ENCODE data around the gene UCK2.
A peak's percentile ranks its signal among the peaks of the same experiment; 100 is the strongest.
"Not testable (repeated sequence)": the region's sequence is repeated elsewhere in the genome, so short reads cannot be mapped to it uniquely, and the experiment has no call there.

Gene UCK2

DNA sequence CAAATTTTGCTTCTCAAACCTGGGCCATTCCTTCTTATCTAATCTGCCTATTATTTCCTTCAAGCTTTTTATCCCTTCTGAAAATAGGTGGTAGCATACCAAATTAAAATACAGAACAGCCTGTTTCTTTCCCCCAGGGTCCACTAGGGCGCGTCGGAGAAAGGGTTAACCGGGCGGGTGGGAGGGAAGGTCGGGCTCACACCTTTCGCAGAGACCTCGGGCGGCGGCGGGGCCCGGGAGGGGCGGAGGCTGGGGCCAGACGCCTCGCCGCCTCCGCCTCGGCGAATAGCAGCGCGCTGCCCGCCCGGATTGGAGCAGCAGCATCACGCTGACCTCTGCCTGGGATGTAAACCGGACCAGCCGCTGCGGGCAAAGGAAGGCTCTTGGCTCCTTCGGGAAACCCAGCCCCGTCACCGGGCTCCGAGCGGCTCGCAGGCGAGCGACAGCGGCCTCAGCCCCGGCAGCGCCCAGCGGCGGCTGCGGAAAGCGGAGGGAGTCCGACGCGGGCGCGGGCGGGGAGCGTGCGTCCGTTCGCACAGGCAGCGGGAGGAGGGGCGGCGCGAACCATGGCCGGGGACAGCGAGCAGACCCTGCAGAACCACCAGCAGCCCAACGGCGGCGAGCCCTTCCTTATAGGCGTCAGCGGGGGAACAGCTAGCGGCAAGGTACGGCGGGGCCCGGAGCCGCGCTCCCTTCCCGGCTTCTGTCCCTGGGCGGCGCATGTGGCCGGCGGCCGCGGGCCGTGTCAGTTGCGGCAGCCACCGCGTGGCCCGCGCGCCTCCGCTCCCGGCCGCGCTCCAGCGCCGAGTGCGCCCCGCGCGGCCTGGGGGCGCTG lies at the start of gene UCK2:
Gene UCK2 (plus strand): TSS at position 347 of the 835 bp plus-strand sequence. CDS start 220 bp downstream, at position 567.
- H3K4me3 ChIP-seq (ENCODE audit: low read length): peak within 1 kb of the TSS; percentile 97
- TF ChIP-seq ZNF274 (IDR thresholded peaks at IDR 0.05; ENCODE audit: low read depth, low read length): no peak

GRCh38 chr1:165778197-165778596 lies 49.2 kb upstream of the UCK2 start:
- not testable (repeated sequence) for H3K4me3 ChIP-seq (ENCODE audit: low read length)

DNA sequence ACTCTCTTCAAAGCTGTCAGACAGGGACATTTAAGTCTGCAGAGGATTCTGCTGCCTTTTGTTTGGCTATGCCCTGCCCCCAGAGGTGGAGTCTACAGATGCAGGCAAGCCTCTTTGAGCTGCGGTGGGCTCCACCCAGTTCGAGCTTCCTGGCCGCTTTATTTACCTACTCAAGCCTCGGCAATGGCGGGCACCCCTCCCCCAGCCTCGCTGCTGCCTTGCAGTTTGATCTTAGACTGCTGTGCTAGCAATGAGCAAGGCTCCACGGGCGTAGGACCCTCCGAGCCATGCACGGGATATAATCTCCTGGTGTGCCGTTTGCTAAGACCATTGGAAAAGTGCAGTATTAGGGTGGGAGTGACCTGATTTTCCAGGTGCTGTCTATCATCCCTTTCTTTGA lies 43.9 kb upstream of the UCK2 start:
- not testable (repeated sequence) for H3K4me3 ChIP-seq (ENCODE audit: low read length)

GRCh38 chr1:165787741-165788140 lies 39.7 kb upstream of the UCK2 start:
- no peak for TF ChIP-seq ZNF274 (IDR thresholded peaks at IDR 0.05; ENCODE audit: low read depth, low read length)
- no peak overlapping the region for H3K4me3 ChIP-seq (ENCODE audit: low read length)

- H3K4me3 ChIP-seq (ENCODE audit: low read length): no peak overlapping the region
- no peak for TF ChIP-seq ZNF274 (IDR thresholded peaks at IDR 0.05; ENCODE audit: low read depth, low read length)
These were observed 33.5 kb upstream of the UCK2 start for GRCh38 chr1:165793951-165794350.

GRCh38 chr1:165795894-165796293 lies 31.5 kb upstream of the UCK2 start:
- H3K4me3 ChIP-seq (ENCODE audit: low read length): no peak overlapping the region
- TF ChIP-seq ZNF274 (IDR thresholded peaks at IDR 0.05; ENCODE audit: low read depth, low read length): no peak

DNA sequence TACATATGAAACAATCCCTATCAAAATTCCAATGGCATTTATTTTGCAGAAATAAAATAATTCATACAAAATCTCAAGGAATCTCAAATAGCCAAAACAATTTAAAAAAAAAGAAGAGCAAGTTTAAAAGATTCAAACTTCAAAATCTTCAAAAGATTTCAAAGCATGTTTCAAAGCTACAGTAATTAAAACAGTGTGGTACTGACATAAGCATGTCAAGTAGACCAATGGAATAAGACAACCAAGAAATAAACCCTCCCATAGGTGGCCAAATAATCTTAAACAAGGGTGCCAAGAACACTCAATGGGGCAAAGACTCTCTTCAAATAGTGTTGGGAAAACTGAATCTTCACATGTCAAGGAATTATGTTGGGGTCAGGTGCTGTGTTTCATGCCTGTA lies 28.0 kb upstream of the UCK2 start:
- no peak for TF ChIP-seq ZNF274 (IDR thresholded peaks at IDR 0.05; ENCODE audit: low read depth, low read length)
- no peak overlapping the region for H3K4me3 ChIP-seq (ENCODE audit: low read length)

DNA sequence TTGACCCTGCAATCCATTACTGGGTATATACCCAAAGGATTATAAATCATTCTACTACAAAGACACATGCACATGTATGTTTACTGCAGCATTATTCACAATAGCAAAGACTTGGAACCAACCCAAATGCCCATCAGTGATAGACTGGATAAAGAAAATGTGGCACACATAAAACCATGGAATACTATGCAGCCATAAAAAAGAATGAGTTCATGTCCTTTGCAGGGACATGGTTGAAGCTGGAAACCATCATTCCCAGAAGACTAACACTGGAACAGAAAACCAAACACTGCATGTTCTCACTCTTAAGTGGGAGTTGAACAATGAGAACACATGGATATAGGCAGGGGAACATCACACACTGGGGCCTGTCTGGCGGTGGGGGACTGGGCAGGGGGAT lies 22.9 kb upstream of the UCK2 start:
- not testable (repeated sequence) for H3K4me3 ChIP-seq (ENCODE audit: low read length)

GRCh38 chr1:165807613-165808012 lies 19.8 kb upstream of the UCK2 start:
- no peak for TF ChIP-seq ZNF274 (IDR thresholded peaks at IDR 0.05; ENCODE audit: low read depth, low read length)
- no peak overlapping the region for H3K4me3 ChIP-seq (ENCODE audit: low read length)

DNA sequence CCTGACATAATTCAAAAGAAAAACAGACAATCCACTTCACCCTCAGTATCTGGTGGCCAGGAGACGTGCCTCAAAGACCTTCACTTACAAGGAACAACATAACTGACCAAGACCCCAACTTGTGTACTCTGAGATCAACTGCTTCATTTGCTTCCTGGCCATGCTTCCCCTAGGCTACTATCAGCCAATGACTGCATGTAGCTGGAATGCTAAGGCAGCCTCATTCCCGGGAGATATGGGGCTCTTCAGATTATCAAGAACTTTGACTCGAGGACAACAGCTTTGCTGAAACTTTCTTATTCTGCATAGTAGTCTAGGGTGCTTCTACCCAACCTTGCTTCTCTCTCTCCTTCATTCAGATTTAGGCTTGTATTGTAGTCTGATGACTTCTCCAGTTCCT lies 11.7 kb upstream of the UCK2 start:
- H3K4me3 ChIP-seq (ENCODE audit: low read length): no peak overlapping the region
- TF ChIP-seq ZNF274 (IDR thresholded peaks at IDR 0.05; ENCODE audit: low read depth, low read length): no peak

GRCh38 chr1:165816157-165816556 lies 11.3 kb upstream of the UCK2 start:
- no peak overlapping the region for H3K4me3 ChIP-seq (ENCODE audit: low read length)
- TF ChIP-seq ZNF274 (IDR thresholded peaks at IDR 0.05; ENCODE audit: low read depth, low read length): no peak

DNA sequence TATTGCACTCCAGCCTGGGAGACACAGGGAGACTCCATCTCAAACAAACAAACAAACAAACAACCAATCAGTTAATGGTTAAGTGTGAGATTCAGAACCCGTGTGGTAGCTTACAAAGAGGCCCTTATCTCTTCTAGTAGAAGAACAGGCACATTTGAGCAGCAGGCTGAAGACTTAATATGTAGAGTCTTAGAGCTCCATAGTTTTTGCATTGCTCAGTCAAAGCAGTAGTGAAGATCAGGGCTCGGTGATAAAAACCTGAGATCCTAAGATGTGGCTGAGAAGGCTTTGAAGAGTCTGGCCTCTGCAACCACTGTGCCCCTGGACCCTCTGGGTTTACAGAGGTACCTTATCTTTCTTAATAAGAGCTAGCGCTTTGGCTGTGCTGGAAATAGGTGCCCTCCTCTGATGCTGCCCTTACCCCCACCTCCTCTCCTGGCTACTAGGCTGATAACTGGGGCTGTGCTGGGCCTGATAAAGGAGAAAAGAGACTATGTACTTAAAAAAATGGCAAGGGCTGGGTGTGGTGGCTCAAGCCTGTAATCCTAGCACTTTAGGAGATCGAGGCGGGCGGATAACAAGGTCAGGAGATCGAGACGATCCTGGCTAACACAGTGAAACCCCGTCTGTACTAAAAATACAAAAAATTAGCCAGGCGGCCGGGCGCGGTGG lies 10.5 kb upstream of the UCK2 start:
- no peak for TF ChIP-seq ZNF274 (IDR thresholded peaks at IDR 0.05; ENCODE audit: low read depth, low read length)

DNA sequence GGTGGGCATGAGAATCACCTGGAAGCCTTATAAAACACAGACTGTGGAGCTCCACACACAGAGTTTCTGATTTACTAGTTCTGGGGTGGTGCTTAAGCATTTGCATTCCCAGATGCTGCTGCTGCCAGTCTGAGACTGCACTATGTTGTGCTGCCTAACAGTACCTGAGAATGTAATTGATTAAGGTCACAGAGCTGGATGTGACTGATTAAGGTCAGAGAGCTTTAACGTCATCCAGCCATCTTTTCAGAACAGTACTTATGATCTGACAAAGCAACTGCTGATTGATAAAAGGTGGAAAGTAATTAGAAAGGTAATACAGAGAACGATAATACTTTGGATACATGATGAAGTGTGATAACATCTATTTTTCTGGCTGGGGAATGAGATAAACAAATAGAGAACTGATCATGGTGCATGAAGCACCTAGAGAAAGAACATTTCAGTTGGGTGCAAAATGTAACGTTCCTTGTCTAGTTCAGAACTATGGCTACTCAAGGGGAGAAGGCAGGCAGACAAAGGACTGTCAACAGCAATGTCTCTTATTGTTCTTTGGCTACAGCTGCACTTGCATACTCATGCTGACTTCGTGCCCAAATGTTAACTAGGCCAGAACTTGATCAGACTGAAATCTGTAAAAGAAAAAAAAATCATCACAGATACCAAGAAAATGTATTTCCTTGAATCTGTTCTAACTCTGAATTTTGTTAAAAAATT lies 3.7 kb upstream of the UCK2 start:
- TF ChIP-seq ZNF274 (IDR thresholded peaks at IDR 0.05; ENCODE audit: low read depth, low read length): no peak
- H3K4me3 ChIP-seq (ENCODE audit: low read length): no peak overlapping the region

More for the DNA sequence above, 10.5 kb upstream of the UCK2 start:
- no peak overlapping the region for H3K4me3 ChIP-seq (ENCODE audit: low read length)

- no peak overlapping the region for H3K4me3 ChIP-seq (ENCODE audit: low read length)
These were observed 3.2 kb upstream of the UCK2 start for GRCh38 chr1:165824269-165824643.

More at GRCh38 chr1:165824269-165824643, 3.2 kb upstream of the UCK2 start:
- TF ChIP-seq ZNF274 (IDR thresholded peaks at IDR 0.05; ENCODE audit: low read depth, low read length): no peak
